GM23338 (cell line): ENCODE results near the gene TMEM208. TPM values are rescaled to one million over a fixed set of nuclear protein-coding genes. Genes with fewer than 3 reads are reported as not detected.
A peak's percentile ranks its signal among the peaks of the same experiment; 100 is the strongest.

Experiments
- ATAC-seq: fragments of 200-7000 bp; cut with Tn5 transposase; 3 replicates; pipeline ENCODE4 v1.9.1; 2020
- DNase-seq: peaks from one replicate; pipeline ENCODE4 v3.0.0-alpha.2; 2015; ENCODE audit warnings: low spot score
- H2AFZ ChIP-seq: fragments of 200-600 bp; sonication (generic); 2 replicates; pipeline ENCODE4 v1.8.0; 2016; ENCODE audit warnings: antibody characterized with exemption, mild to moderate bottlenecking, moderate library complexity
- H3F3A ChIP-seq: fragments of 200-600 bp; sonication (generic); replicated peaks from 2 replicates; pipeline ENCODE4 v1.8.0; 2017; ENCODE audit warnings: antibody characterized with exemption, mixed run types, low read depth
- H3K27ac ChIP-seq: fragments of 200-600 bp; sonication (generic); 2 replicates; pipeline ENCODE4 v1.6.1; 2016; ENCODE audit warnings: low read depth
- H3K27me3 ChIP-seq: fragments of 200-600 bp; sonication (generic); 2 replicates; pipeline ENCODE4 v1.8.0; 2016; ENCODE audit warnings: mild to moderate bottlenecking, mixed run types, moderate library complexity; ENCODE audit not compliant: insufficient read depth
- H3K36me3 ChIP-seq: fragments of 200-600 bp; sonication (generic); 2 replicates; pipeline ENCODE4 v1.8.0; 2016; ENCODE audit warnings: mild to moderate bottlenecking; ENCODE audit not compliant: insufficient read depth
- H3K4me1 ChIP-seq: fragments of 200-600 bp; sonication (generic); 2 replicates; pipeline ENCODE4 v1.8.0; 2016; ENCODE audit warnings: mild to moderate bottlenecking, moderate library complexity; ENCODE audit not compliant: insufficient read depth
- H3K4me2 ChIP-seq: fragments of 200-600 bp; sonication (generic); 2 replicates; pipeline ENCODE4 v1.7.1; 2017; ENCODE audit warnings: mixed run types
- H3K4me3 ChIP-seq: fragments of 200-600 bp; sonication (generic); 2 replicates; pipeline ENCODE4 v1.6.1; 2016; ENCODE audit warnings: mixed run types
- H3K79me2 ChIP-seq: fragments of 200-600 bp; sonication (generic); replicated peaks from 2 replicates; pipeline ENCODE4 v1.8.0; 2017; ENCODE audit warnings: mild to moderate bottlenecking; ENCODE audit not compliant: insufficient read depth
- H3K9me2 ChIP-seq: fragments of 200-600 bp; sonication (generic); 2 replicates; pipeline ENCODE4 v1.8.0; 2017; ENCODE audit not compliant: insufficient read depth
- H4K20me1 ChIP-seq: fragments of 200-600 bp; sonication (generic); replicated peaks from 2 replicates; pipeline ENCODE4 v1.8.0; 2017; ENCODE audit warnings: mild to moderate bottlenecking; ENCODE audit not compliant: insufficient read depth
- H3K27ac Mint-ChIP-seq: 2 replicates; pipeline ENCODE4 v1.8.0; 2020; ENCODE audit warnings: inconsistent platforms, mild to moderate bottlenecking, moderate library complexity, mixed read lengths
- H3K27me3 Mint-ChIP-seq: 3 replicates; pipeline ENCODE4 v1.8.0; 2022; ENCODE audit warnings: low read depth, mild to moderate bottlenecking, moderate library complexity, mixed read lengths, inconsistent platforms; ENCODE audit not compliant: insufficient read depth, poor library complexity
- H3K36me3 Mint-ChIP-seq: 3 replicates; pipeline ENCODE4 v1.8.0; 2021; ENCODE audit warnings: low read depth, mild to moderate bottlenecking, inconsistent platforms, moderate library complexity, mixed read lengths
- H3K4me1 Mint-ChIP-seq: 3 replicates; pipeline ENCODE4 v1.8.0; 2020; ENCODE audit warnings: mild to moderate bottlenecking, inconsistent platforms, mixed read lengths
- H3K4me3 Mint-ChIP-seq: 3 replicates; pipeline ENCODE4 v1.8.0; 2021; ENCODE audit warnings: moderate library complexity, mild to moderate bottlenecking, inconsistent platforms, mixed read lengths
- H3K9me3 Mint-ChIP-seq: 3 replicates; pipeline ENCODE4 v1.8.0; 2020; ENCODE audit warnings: moderate library complexity, mild to moderate bottlenecking, inconsistent platforms, mixed read lengths
- JUNB ChIP-seq: IDR thresholded peaks from one replicate; pipeline ENCODE4 v1.6.1; 2016; ENCODE audit warnings: antibody characterized with exemption; ENCODE audit not compliant: unreplicated experiment
- NANOG ChIP-seq: IDR thresholded peaks from 2 replicates; pipeline ENCODE4 v1.6.1; 2016; ENCODE audit warnings: antibody characterized with exemption, borderline replicate concordance
- POLR2AphosphoS5 ChIP-seq: IDR thresholded peaks from 2 replicates; pipeline ENCODE4 v1.6.1; 2016; ENCODE audit warnings: antibody characterized with exemption, low read depth
- STAT1 ChIP-seq: IDR thresholded peaks from one replicate; pipeline ENCODE4 v1.6.1; 2016; ENCODE audit warnings: antibody characterized with exemption; ENCODE audit not compliant: unreplicated experiment
- ZNF114 ChIP-seq: fragments of 250-450 bp; sonication (Bioruptor Pico); IDR thresholded peaks from 2 replicates; pipeline ENCODE4 v1.5.0; 2020; ENCODE audit warnings: mild to moderate bottlenecking, moderate library complexity
- polyA plus RNA-seq: library from polyadenylated mRNA; unstranded; fragments of >200 nt; fragmentation: Nextera tagmentation; extraction: Ambion mirVana; gene quantifications from 2 replicates; pipeline ENCODE4 v1.2.1, GENCODE V29; 2016
- total RNA-seq: library from RNA; depleted of rRNA; stranded (reverse); fragments of >200 nt; shearing (Covaris generic); gene quantifications from 2 replicates; pipeline ENCODE4 v1.2.3, GENCODE V29; 2014
- TF ChIP-seq, protein P1 (sequence below): fragments of 250-450 bp; sonication (Bioruptor Pico); IDR thresholded peaks from 2 replicates; pipeline ENCODE4 v1.5.0; 2020; ENCODE audit warnings: mild to moderate bottlenecking, moderate library complexity
- TF ChIP-seq, protein P2 (sequence below), 2 experiments: fragments of 200-600 bp in 1 of 2; sonication (generic) in 1 of 2; conservative IDR thresholded peaks; 2 replicates each; pipeline versions ENCODE4 v1.5.1 to v1.6.1; 2016 to 2017; ENCODE audit warnings: antibody characterized with exemption in 2 of 2, low read depth in 2 of 2, mild to moderate bottlenecking in 2 of 2, moderate library complexity in 1 of 2

TMEM208 gene
- total and polyA plus RNA-seq, 2 experiments from 2014 or later, result 23.2 to 82.3 TPM

DNA sequence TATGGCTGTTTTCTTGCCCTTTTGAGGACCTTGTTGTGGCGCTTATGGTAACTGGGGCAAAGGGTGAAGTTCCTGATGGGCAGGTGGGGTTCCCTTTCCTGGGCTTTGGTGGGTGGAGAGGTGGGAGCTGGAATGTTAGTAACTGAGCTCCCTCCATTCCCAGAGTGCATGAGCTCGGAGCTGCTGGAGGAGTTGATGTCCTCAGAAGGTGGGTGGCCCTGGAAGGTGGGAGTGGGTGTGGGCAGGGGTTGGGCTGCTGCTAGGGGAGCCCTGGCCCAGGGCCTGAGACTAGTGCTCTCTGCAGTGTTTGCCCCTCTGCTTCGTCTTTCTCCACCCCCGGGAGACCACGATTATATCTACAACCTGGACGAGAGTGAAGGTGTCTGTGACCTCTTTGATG, 29.2 kb upstream of the TMEM208 start (continued):
- TF ChIP-seq, protein P1, sequence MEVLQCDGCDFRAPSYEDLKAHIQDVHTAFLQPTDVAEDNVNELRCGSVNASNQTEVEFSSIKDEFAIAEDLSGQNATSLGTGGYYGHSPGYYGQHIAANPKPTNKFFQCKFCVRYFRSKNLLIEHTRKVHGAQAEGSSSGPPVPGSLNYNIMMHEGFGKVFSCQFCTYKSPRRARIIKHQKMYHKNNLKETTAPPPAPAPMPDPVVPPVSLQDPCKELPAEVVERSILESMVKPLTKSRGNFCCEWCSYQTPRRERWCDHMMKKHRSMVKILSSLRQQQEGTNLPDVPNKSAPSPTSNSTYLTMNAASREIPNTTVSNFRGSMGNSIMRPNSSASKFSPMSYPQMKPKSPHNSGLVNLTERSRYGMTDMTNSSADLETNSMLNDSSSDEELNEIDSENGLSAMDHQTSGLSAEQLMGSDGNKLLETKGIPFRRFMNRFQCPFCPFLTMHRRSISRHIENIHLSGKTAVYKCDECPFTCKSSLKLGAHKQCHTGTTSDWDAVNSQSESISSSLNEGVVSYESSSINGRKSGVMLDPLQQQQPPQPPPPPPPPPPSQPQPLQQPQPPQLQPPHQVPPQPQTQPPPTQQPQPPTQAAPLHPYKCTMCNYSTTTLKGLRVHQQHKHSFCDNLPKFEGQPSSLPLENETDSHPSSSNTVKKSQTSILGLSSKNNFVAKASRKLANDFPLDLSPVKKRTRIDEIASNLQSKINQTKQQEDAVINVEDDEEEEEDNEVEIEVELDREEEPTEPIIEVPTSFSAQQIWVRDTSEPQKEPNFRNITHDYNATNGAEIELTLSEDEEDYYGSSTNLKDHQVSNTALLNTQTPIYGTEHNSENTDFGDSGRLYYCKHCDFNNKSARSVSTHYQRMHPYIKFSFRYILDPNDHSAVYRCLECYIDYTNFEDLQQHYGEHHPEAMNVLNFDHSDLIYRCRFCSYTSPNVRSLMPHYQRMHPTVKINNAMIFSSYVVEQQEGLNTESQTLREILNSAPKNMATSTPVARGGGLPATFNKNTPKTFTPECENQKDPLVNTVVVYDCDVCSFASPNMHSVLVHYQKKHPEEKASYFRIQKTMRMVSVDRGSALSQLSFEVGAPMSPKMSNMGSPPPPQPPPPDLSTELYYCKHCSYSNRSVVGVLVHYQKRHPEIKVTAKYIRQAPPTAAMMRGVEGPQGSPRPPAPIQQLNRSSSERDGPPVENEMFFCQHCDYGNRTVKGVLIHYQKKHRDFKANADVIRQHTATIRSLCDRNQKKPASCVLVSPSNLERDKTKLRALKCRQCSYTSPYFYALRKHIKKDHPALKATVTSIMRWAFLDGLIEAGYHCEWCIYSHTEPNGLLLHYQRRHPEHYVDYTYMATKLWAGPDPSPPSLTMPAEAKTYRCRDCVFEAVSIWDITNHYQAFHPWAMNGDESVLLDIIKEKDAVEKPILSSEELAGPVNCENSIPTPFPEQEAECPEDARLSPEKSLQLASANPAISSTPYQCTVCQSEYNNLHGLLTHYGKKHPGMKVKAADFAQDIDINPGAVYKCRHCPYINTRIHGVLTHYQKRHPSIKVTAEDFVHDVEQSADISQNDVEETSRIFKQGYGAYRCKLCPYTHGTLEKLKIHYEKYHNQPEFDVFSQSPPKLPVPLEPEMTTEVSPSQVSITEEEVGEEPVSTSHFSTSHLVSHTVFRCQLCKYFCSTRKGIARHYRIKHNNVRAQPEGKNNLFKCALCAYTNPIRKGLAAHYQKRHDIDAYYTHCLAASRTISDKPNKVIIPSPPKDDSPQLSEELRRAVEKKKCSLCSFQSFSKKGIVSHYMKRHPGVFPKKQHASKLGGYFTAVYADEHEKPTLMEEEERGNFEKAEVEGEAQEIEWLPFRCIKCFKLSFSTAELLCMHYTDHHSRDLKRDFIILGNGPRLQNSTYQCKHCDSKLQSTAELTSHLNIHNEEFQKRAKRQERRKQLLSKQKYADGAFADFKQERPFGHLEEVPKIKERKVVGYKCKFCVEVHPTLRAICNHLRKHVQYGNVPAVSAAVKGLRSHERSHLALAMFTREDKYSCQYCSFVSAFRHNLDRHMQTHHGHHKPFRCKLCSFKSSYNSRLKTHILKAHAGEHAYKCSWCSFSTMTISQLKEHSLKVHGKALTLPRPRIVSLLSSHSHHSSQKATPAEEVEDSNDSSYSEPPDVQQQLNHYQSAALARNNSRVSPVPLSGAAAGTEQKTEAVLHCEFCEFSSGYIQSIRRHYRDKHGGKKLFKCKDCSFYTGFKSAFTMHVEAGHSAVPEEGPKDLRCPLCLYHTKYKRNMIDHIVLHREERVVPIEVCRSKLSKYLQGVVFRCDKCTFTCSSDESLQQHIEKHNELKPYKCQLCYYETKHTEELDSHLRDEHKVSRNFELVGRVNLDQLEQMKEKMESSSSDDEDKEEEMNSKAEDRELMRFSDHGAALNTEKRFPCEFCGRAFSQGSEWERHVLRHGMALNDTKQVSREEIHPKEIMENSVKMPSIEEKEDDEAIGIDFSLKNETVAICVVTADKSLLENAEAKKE, result no peak
- TF ChIP-seq POLR2AphosphoS5, result no peak
- no peak for TF ChIP-seq STAT1

DNA sequence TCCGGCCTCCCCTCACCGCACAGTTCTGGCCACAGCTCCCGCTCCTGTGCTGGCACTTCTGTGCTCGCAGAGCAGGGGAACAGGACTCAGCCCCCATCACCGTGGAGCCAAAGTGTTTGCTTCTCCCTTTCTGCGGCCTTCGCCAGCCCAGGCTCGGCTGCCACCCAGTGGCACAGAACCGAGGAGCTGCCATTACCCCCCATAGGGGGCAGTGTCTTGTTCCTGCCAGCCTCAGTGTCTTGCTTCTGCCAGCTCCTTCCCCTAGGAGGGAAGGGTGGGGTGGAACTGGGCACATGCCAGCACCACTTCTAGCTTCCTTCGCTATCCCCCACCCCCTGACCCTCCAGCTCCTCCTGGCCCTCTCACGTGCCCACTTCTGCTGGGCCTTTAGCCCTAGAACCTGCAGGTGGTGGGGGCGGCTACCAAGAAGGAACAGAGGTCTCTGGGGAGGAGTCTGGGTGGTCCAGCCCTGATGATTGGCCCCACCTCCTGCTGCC, 28.6 kb upstream of the TMEM208 start:
- Histone ChIP-seq H3K4me2 (peak overlapping the region; percentile 84; the same call in 1 of the 2 replicates), H3F3A (peaks cover 20% of the 10 kb centered on the region; the same call in 1 of the 2 replicates), H4K20me1 (peaks cover 16% of the 10 kb centered on the region; the same call in 1 of the 2 replicates), H3K4me3 (peak overlapping the region; percentile 79; the same call in 1 of the 2 replicates), H3K27ac (peak overlapping the region; percentile 78; the same call in 1 of the 2 replicates), H3K4me1 (peaks cover 9% of the 10 kb centered on the region), H3K36me3 (peaks cover 20% of the 10 kb centered on the region; the same call in 1 of the 2 replicates), H3K79me2 (peaks cover 9% of the 10 kb centered on the region), H3K27me3 (no peaks in the 10 kb centered on the region), H2AFZ (no peak overlapping the region), H3K9me2 (no peaks in the 10 kb centered on the region)
- peaks cover 13% of the 10 kb centered on the region for H3K4me1 Mint-ChIP-seq
- peak overlapping the region; percentile 54 for H3K4me3 Mint-ChIP-seq
- H3K36me3 Mint-ChIP-seq, result peaks cover 49% of the 10 kb centered on the region
- H3K9me3 Mint-ChIP-seq, result no peaks in the 10 kb centered on the region
- ATAC-seq, result peak; percentile 34
- H3K27ac Mint-ChIP-seq, result no peak overlapping the region
- peaks cover 16% of the 10 kb centered on the region for H3K27me3 Mint-ChIP-seq
- peak; percentile 68 for DNase-seq
- TF ChIP-seq ZNF114 (CRISPR knock-in tag), result no peak
- TF ChIP-seq, protein P2, sequence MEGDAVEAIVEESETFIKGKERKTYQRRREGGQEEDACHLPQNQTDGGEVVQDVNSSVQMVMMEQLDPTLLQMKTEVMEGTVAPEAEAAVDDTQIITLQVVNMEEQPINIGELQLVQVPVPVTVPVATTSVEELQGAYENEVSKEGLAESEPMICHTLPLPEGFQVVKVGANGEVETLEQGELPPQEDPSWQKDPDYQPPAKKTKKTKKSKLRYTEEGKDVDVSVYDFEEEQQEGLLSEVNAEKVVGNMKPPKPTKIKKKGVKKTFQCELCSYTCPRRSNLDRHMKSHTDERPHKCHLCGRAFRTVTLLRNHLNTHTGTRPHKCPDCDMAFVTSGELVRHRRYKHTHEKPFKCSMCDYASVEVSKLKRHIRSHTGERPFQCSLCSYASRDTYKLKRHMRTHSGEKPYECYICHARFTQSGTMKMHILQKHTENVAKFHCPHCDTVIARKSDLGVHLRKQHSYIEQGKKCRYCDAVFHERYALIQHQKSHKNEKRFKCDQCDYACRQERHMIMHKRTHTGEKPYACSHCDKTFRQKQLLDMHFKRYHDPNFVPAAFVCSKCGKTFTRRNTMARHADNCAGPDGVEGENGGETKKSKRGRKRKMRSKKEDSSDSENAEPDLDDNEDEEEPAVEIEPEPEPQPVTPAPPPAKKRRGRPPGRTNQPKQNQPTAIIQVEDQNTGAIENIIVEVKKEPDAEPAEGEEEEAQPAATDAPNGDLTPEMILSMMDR (conservative IDR thresholded peaks at IDR 0.05; ENCODE audit: low read depth in 2 of 2), result peak; percentile 69 to 72
- no peak for TF ChIP-seq JUNB
- TF ChIP-seq, protein P1, result no peak
- TF ChIP-seq NANOG, result no peak
